ENCODE data around the gene ADORA3.
"Not testable (repeated sequence)": the region's sequence is repeated elsewhere in the genome, so short reads cannot be mapped to it uniquely, and the experiment has no call there.

ADORA3 gene

GRCh38 chr1:111503585-111504060 lies at the start of gene ADORA3, which contains the start of gene TMIGD3:
ADORA3 (minus strand) TSS chr1:111503633; CDS start chr1:111503354, 279 bp downstream.
TMIGD3 (minus strand) TSS chr1:111503633; CDS start chr1:111503354, 279 bp downstream.
- DNase-seq (ENCODE audit: low read depth in 1 of 2, low spot score in 1 of 2): no peak

GRCh38 chr1:111553196-111553595 lies 49.8 kb upstream of the ADORA3 start:
- DNase-seq (ENCODE audit: low read depth in 1 of 2, low spot score in 1 of 2): no peak

GRCh38 chr1:111552587-111552986 lies 49.2 kb upstream of the ADORA3 start:
- DNase-seq (ENCODE audit: low read depth in 1 of 2, low spot score in 1 of 2): no peak

- DNase-seq (ENCODE audit: low read depth in 1 of 2, low spot score in 1 of 2): no peak
These were observed 48.4 kb upstream of the ADORA3 start for GRCh38 chr1:111551623-111552411.

GRCh38 chr1:111547786-111548185 lies 44.4 kb upstream of the ADORA3 start:
- DNase-seq (ENCODE audit: low read depth in 1 of 2, low spot score in 1 of 2): not testable (repeated sequence)

GRCh38 chr1:111542187-111542586 lies 38.8 kb upstream of the ADORA3 start:
- DNase-seq (ENCODE audit: low read depth in 1 of 2, low spot score in 1 of 2): no peak

- DNase-seq (ENCODE audit: low read depth in 1 of 2, low spot score in 1 of 2): no peak
These were observed 38.3 kb upstream of the ADORA3 start for GRCh38 chr1:111541721-111542120.

GRCh38 chr1:111540928-111541327 lies 37.5 kb upstream of the ADORA3 start:
- DNase-seq (ENCODE audit: low read depth in 1 of 2, low spot score in 1 of 2): no peak

GRCh38 chr1:111538343-111539025 lies 35.1 kb upstream of the ADORA3 start:
- no peak for DNase-seq (ENCODE audit: low read depth in 1 of 2, low spot score in 1 of 2)

GRCh38 chr1:111535256-111536191 lies 32.1 kb upstream of the ADORA3 start:
- DNase-seq (ENCODE audit: low read depth in 1 of 2, low spot score in 1 of 2): no peak

- DNase-seq (ENCODE audit: low read depth in 1 of 2, low spot score in 1 of 2): no peak
These were observed 16.6 kb upstream of the ADORA3 start for GRCh38 chr1:111520053-111520452.

GRCh38 chr1:111517469-111518225 lies 14.2 kb upstream of the ADORA3 start:
- peak in 1 of 2 donors; percentile 55 for DNase-seq (ENCODE audit: low read depth in 1 of 2, low spot score in 1 of 2)

- DNase-seq (ENCODE audit: low read depth in 1 of 2, low spot score in 1 of 2): no peak
These were observed 12.6 kb upstream of the ADORA3 start for GRCh38 chr1:111516005-111516535.

GRCh38 chr1:111515291-111516004 lies 12.0 kb upstream of the ADORA3 start:
- no peak for DNase-seq (ENCODE audit: low read depth in 1 of 2, low spot score in 1 of 2)

GRCh38 chr1:111513410-111514020 lies 10.1 kb upstream of the ADORA3 start:
- DNase-seq (ENCODE audit: low read depth in 1 of 2, low spot score in 1 of 2): no peak

GRCh38 chr1:111512931-111513330 lies 9.5 kb upstream of the ADORA3 start:
- no peak for DNase-seq (ENCODE audit: low read depth in 1 of 2, low spot score in 1 of 2)

GRCh38 chr1:111512132-111512889 lies 8.9 kb upstream of the ADORA3 start:
- no peak for DNase-seq (ENCODE audit: low read depth in 1 of 2, low spot score in 1 of 2)

GRCh38 chr1:111511370-111511769 lies 7.9 kb upstream of the ADORA3 start:
- DNase-seq (ENCODE audit: low read depth in 1 of 2, low spot score in 1 of 2): no peak

Measured in activated CD4-positive, alpha-beta T cell treated with anti-CD3 and anti-CD28 coated beads, Interleukin-2, amount 50 U/mL, for 24 hours (primary cell).